H1 (cell line): ENCODE measurements around the gene MGLL. TPM values are rescaled to one million over a fixed set of nuclear protein-coding genes. Genes with fewer than 3 reads are reported as not detected.

Experiments used
- CTCF ChIA-PET: fragments of 300-600 bp; sonication (Branson Sonifier 250); formaldehyde crosslinking; loops from one replicate; lab custom pipeline; 2021; ENCODE audit not compliant: partially characterized antibody; lab: Charles Lee
- POLR2A ChIA-PET: fragments of 300-600 bp; sonication (Branson Sonifier 250); formaldehyde crosslinking; loops from one replicate; lab custom pipeline; 2021; ENCODE audit warnings: inconsistent platforms; ENCODE audit not compliant: partially characterized antibody; lab: Charles Lee
- DNase-seq, 2 experiments: peaks; one replicate each; pipeline versions ENCODE4 v3.0.0 to v3.0.0-alpha.2; 2010 to 2022; ENCODE audit warnings: low spot score in 2 of 2, low read depth in 1 of 2, mixed read lengths in 1 of 2
- FAIRE-seq: peaks from 2 replicates; lab custom pipeline; 2011; peaks lifted over from hg19 to GRCh38; lab: Jason Lieb, UNC
- H2AFZ ChIP-seq: 2 replicates; pipeline ENCODE4 v1.8.1; 2012; ENCODE audit warnings: low read length, inconsistent platforms
- H2AK5ac ChIP-seq: 2 replicates; pipeline ENCODE4 v1.6.1; 2013; ENCODE audit warnings: low read depth, low read length
- H2BK120ac ChIP-seq: replicated peaks from 2 replicates; pipeline ENCODE3; 2013; ENCODE audit warnings: low read depth, low read length, inconsistent platforms
- H2BK12ac ChIP-seq: 2 replicates; pipeline ENCODE4 v1.6.1; 2013; ENCODE audit warnings: low read depth, low read length
- H2BK15ac ChIP-seq: 2 replicates; pipeline ENCODE4 v1.6.1; 2013; ENCODE audit warnings: low read length
- H2BK20ac ChIP-seq: 2 replicates; pipeline ENCODE4 v1.6.1; 2013; ENCODE audit warnings: low read length
- H2BK5ac ChIP-seq: 2 replicates; pipeline ENCODE4 v1.6.1; 2013; ENCODE audit warnings: low read depth, low read length
- H3K14ac ChIP-seq: 2 replicates; pipeline ENCODE4 v1.6.1; 2013; ENCODE audit warnings: inconsistent platforms; ENCODE audit not compliant: insufficient read length
- H3K18ac ChIP-seq: 2 replicates; pipeline ENCODE4 v1.6.1; 2013; ENCODE audit warnings: low read length; ENCODE audit errors: extremely low read depth
- H3K23ac ChIP-seq: 2 replicates; pipeline ENCODE4 v1.6.1; 2013; ENCODE audit warnings: inconsistent platforms; ENCODE audit not compliant: insufficient read length
- H3K23me2 ChIP-seq: 2 replicates; pipeline ENCODE4 v1.6.1; 2013; ENCODE audit warnings: low read depth, low read length
- H3K27ac ChIP-seq: 2 replicates; pipeline ENCODE4 v1.6.1; 2011; ENCODE audit warnings: low read depth, low read length, inconsistent platforms
- H3K27me3 ChIP-seq, 4 experiments: replicated peaks in 1 of 4; 1 replicate in 1 of 4; 2 replicates in 3 of 4; pipeline versions ENCODE4 v1.6.1 to v1.8.1; 2011 to 2013; ENCODE audit warnings: low read length in 3 of 4, mild to moderate bottlenecking in 3 of 4, inconsistent platforms in 2 of 4, mixed read lengths in 2 of 4, moderate library complexity in 1 of 4; ENCODE audit not compliant: control insufficient read depth in 3 of 4, insufficient read depth in 3 of 4; ENCODE audit errors: extremely low read depth in 1 of 4
- H3K36me3 ChIP-seq, 4 experiments: 2 replicates each; pipeline versions ENCODE4 v1.6.1 to v1.8.1; 2011 to 2013; ENCODE audit warnings: mild to moderate bottlenecking in 4 of 4, low read length in 3 of 4, moderate library complexity in 2 of 4, control low read depth in 1 of 4, inconsistent platforms in 1 of 4; ENCODE audit not compliant: insufficient read depth in 4 of 4, control insufficient read depth in 2 of 4
- H3K4ac ChIP-seq: replicated peaks from 2 replicates; pipeline ENCODE3; 2013; ENCODE audit warnings: low read length, low read depth, mixed read lengths, inconsistent platforms; ENCODE audit not compliant: insufficient read length
- H3K4me1 ChIP-seq, 4 experiments: replicated peaks in 1 of 4; 1 replicate in 1 of 4; 2 replicates in 3 of 4; pipeline versions ENCODE4 v1.6.1 to v1.8.1; 2011 to 2013; ENCODE audit warnings: low read length in 3 of 4, inconsistent platforms in 2 of 4, mixed read lengths in 1 of 4; ENCODE audit not compliant: insufficient read depth in 4 of 4, control insufficient read depth in 3 of 4
- H3K4me2 ChIP-seq, 2 experiments: 2 replicates each; pipeline versions ENCODE4 v1.6.1 to v1.8.1; 2011 to 2013; ENCODE audit warnings: low read depth in 2 of 2, low read length in 2 of 2, control low read depth in 1 of 2, inconsistent platforms in 1 of 2, mild to moderate bottlenecking in 1 of 2; ENCODE audit not compliant: insufficient read depth in 1 of 2
- H3K4me3 ChIP-seq, 4 experiments: fragments of 200-600, 300-600 bp in 1 of 4; sonication (generic), shearing (Covaris generic), sonication (Bioruptor Twin) in 1 of 4; 2 replicates each; pipeline versions ENCODE4 v1.5.1 to v1.8.1; 2011 to 2016; ENCODE audit warnings: low read length in 4 of 4, low read depth in 3 of 4, control low read depth in 2 of 4, inconsistent platforms in 2 of 4, mild to moderate bottlenecking in 2 of 4, mixed read lengths in 1 of 4, moderate library complexity in 1 of 4; ENCODE audit not compliant: insufficient read depth in 2 of 4; ENCODE audit errors: extremely low read depth in 1 of 4
- H3K56ac ChIP-seq: replicated peaks from 2 replicates; pipeline ENCODE3; 2013; ENCODE audit warnings: low read depth, mild to moderate bottlenecking, mixed read lengths, low read length, inconsistent platforms; ENCODE audit not compliant: insufficient read length
- H3K79me1 ChIP-seq: 2 replicates; pipeline ENCODE4 v1.6.1; 2013; ENCODE audit warnings: low read depth, low read length, control low read depth
- H3K79me2 ChIP-seq, 2 experiments: 2 replicates each; pipeline versions ENCODE4 v1.6.1 to v1.8.1; 2012 to 2013; ENCODE audit warnings: low read length in 2 of 2, mild to moderate bottlenecking in 2 of 2, inconsistent platforms in 1 of 2; ENCODE audit not compliant: insufficient read depth in 2 of 2, control insufficient read depth in 1 of 2
- H3K9ac ChIP-seq, 4 experiments: replicated peaks in 1 of 4; 1 replicate in 1 of 4; 2 replicates in 3 of 4; pipeline versions ENCODE4 v1.6.1 to v1.8.1; 2011 to 2013; ENCODE audit warnings: low read depth in 3 of 4, low read length in 3 of 4, control low read depth in 2 of 4, mild to moderate bottlenecking in 2 of 4, moderate library complexity in 2 of 4, inconsistent platforms in 1 of 4; ENCODE audit errors: extremely low read depth in 1 of 4
- H3K9me3 ChIP-seq, 2 experiments: 2 replicates each; pipeline versions ENCODE4 v1.6.1 to v1.8.1; 2012 to 2013; ENCODE audit warnings: mild to moderate bottlenecking in 2 of 2, moderate library complexity in 2 of 2, control low read depth in 1 of 2, inconsistent platforms in 1 of 2, low read depth in 1 of 2, low read length in 1 of 2, mixed read lengths in 1 of 2; ENCODE audit not compliant: insufficient read depth in 2 of 2
- H4K20me1 ChIP-seq, 2 experiments: replicated peaks in 1 of 2; 2 replicates each; pipeline versions ENCODE3 to v1.8.1; 2011 to 2013; ENCODE audit warnings: inconsistent platforms in 2 of 2, low read length in 2 of 2, mild to moderate bottlenecking in 1 of 2; ENCODE audit not compliant: insufficient read depth in 2 of 2, control insufficient read depth in 1 of 2
- H4K5ac ChIP-seq: 2 replicates; pipeline ENCODE4 v1.6.1; 2013; ENCODE audit warnings: low read length, low read depth, mixed read lengths, inconsistent platforms; ENCODE audit not compliant: insufficient read length
- H4K8ac ChIP-seq: 2 replicates; pipeline ENCODE4 v1.8.0; 2013; ENCODE audit warnings: mild to moderate bottlenecking, moderate library complexity, low read length, inconsistent platforms; ENCODE audit not compliant: insufficient read depth; ENCODE audit errors: extremely low read depth
- H4K91ac ChIP-seq: replicated peaks from 2 replicates; pipeline ENCODE3; 2013; ENCODE audit warnings: low read length, mixed read lengths, inconsistent platforms; ENCODE audit not compliant: insufficient read length
- BCL11A ChIP-seq, 2 experiments: IDR thresholded peaks; one replicate each; pipeline ENCODE4 v1.6.1; 2011; ENCODE audit warnings: low read depth in 2 of 2, low read length in 2 of 2, mild to moderate bottlenecking in 2 of 2
- CHD2 ChIP-seq: IDR thresholded peaks from 2 replicates; pipeline ENCODE4 v1.6.1; 2012; ENCODE audit warnings: low read length, improper control_type of control experiment
- HDAC6 ChIP-seq: IDR thresholded peaks from one replicate; pipeline ENCODE4 v1.7.1; 2012; ENCODE audit warnings: low read depth, mild to moderate bottlenecking, inconsistent platforms, low read length, moderate library complexity
- POLR2AphosphoS5 ChIP-seq: IDR thresholded peaks from 2 replicates; pipeline ENCODE4 v1.6.1; 2011; ENCODE audit warnings: low read depth, low read length
- RAD21 ChIP-seq, 2 experiments: IDR thresholded peaks in 1 of 2; conservative IDR thresholded peaks in 1 of 2; 2 replicates each; pipeline ENCODE4 v1.6.1; 2011; ENCODE audit warnings: low read depth in 2 of 2, low read length in 2 of 2, improper control_type of control experiment in 1 of 2, inconsistent platforms in 1 of 2, mild to moderate bottlenecking in 1 of 2, moderate library complexity in 1 of 2
- SP1 ChIP-seq: IDR thresholded peaks from 2 replicates; pipeline ENCODE4 v1.6.1; 2011; ENCODE audit warnings: low read depth, low read length
- WGBS, 2 experiments: shearing (Covaris generic) in 1 of 2; methylation state at CpG; one replicate each; pipeline versions ENCODE4 v1.1.6 to v1.1.7; 2013 to 2015; ENCODE audit warnings: low lambda C conversion rate in 2 of 2, mixed read lengths in 2 of 2, inconsistent platforms in 1 of 2, low coverage in 1 of 2, missing lambda C conversion rate in 1 of 2; ENCODE audit not compliant: insufficient replicate concordance in 2 of 2, insufficient coverage in 1 of 2, insufficient read length in 1 of 2; ENCODE audit errors: extremely low coverage in 1 of 2, missing lambda C conversion rate in 1 of 2; 5-methylcytosine and 5-hydroxymethylcytosine counted together
- polyA plus RNA-seq, 7 experiments: library from polyadenylated mRNA; depleted of rRNA in 3 of 7; stranded (reverse) in 5 of 7; unstranded in 2 of 7; fragments of >200 nt in 5 of 7; fragments of 200-250 nt in 2 of 7; gene quantifications; 1 replicate in 5 of 7; 2 replicates in 1 of 7; 4 replicates in 1 of 7; pipeline versions ENCODE4 v1.2.1 to v1.2.3, GENCODE V29; 2011 to 2013; ENCODE audit warnings: missing spikeins in 2 of 7, mixed read lengths in 2 of 7
- total RNA-seq: library from RNA; stranded (reverse); fragmentation: NEBNext Ultra II Directional; extraction: Animal tissue kit (Norgen Biotek cat#: 25700); gene quantifications from 2 replicates; pipeline ENCODE4 v1.2.1, GENCODE V29; 2021

MGLL gene
- total and polyA plus RNA-seq, 2 of the 8 experiments (the other 6 are each of a cell fraction or from before 2014, with no cell fraction given): 0.05 to 0.34 TPM

GRCh38 chr3:127691489-127691888 lies 130.8 kb downstream of the MGLL start:
- H2BK12ac ChIP-seq: no peak overlapping the region
- no peak overlapping the region for H2BK5ac ChIP-seq
- CTCF ChIA-PET: interaction anchor here (0.7 to 12.8 kb wide), 36 partner anchors 7 to 376 kb away, joined by 3 to 172 read pairs (median 4); partner anchors contain the start of genes ABTB1 and MGLL
- H2AK5ac ChIP-seq: no peak overlapping the region
- H3K23ac ChIP-seq: no peak overlapping the region
- H2BK20ac ChIP-seq: no peak overlapping the region
- no peak overlapping the region for H3K4me3 ChIP-seq
- FAIRE-seq (no peak), DNase-seq (no peak)
- H4K20me1 ChIP-seq: no peaks in the 10 kb centered on the region
- 85% methylated on average over 8 of the region's 8 CpGs; no CpG with 5 or more reads in 1 of the 2 experiments for WGBS, 2 experiments
- H3K9me3 ChIP-seq: no peaks in the 10 kb centered on the region
- no peak overlapping the region for H3K4me2 ChIP-seq
- TF ChIP-seq RAD21 (IDR thresholded peaks at IDR 0.05 in 1 of 2, conservative IDR thresholded peaks at IDR 0.05 in 1 of 2; ENCODE audit: low read depth in 2 of 2, low read length in 2 of 2) (no peak), CHD2 (no peak), HDAC6 (no peak), BCL11A (IDR thresholded peaks at IDR 0.05; ENCODE audit: low read depth in 2 of 2, low read length in 2 of 2) (no peak), SP1 (no peak), POLR2AphosphoS5 (no peak)
- H2AFZ ChIP-seq: no peak overlapping the region
- H2BK15ac ChIP-seq: no peak overlapping the region
- no peak overlapping the region for H3K14ac ChIP-seq
- H3K23me2 ChIP-seq: peaks cover 8% of the 10 kb centered on the region; the same call in 1 of the 2 replicates
- no peak overlapping the region for H3K9ac ChIP-seq
- H4K91ac ChIP-seq: no peak overlapping the region
- no peaks in the 10 kb centered on the region for H3K79me2 ChIP-seq
- POLR2A ChIA-PET: interaction anchor here (1.1 to 1.6 kb wide), 2 partner anchors 93 to 131 kb away, joined by 3 to 4 read pairs; partner anchors contain the start of gene MCM2
- no peak overlapping the region for H3K4ac ChIP-seq
- H3K79me1 ChIP-seq: no peaks in the 10 kb centered on the region
- no peak overlapping the region for H3K56ac ChIP-seq
- no peaks in the 10 kb centered on the region for H3K27me3 ChIP-seq
- no peak overlapping the region for H2BK120ac ChIP-seq
- no peak overlapping the region for H3K18ac ChIP-seq
- H4K5ac ChIP-seq: no peak overlapping the region
- 0 out of 2 replicates have a peak overlapping the region, but pooled peaks have one; percentile 20 for H4K8ac ChIP-seq
- no peak overlapping the region for H3K27ac ChIP-seq
- H3K36me3 ChIP-seq: no peaks in the 10 kb centered on the region
- peaks cover 0 to 22% (median 5%) of the 10 kb centered on the region in 4 experiments; a peak in 6 of 7 replicates for H3K4me1 ChIP-seq
